Measurements from ENCODE around the gene GALNT10.

DNA sequence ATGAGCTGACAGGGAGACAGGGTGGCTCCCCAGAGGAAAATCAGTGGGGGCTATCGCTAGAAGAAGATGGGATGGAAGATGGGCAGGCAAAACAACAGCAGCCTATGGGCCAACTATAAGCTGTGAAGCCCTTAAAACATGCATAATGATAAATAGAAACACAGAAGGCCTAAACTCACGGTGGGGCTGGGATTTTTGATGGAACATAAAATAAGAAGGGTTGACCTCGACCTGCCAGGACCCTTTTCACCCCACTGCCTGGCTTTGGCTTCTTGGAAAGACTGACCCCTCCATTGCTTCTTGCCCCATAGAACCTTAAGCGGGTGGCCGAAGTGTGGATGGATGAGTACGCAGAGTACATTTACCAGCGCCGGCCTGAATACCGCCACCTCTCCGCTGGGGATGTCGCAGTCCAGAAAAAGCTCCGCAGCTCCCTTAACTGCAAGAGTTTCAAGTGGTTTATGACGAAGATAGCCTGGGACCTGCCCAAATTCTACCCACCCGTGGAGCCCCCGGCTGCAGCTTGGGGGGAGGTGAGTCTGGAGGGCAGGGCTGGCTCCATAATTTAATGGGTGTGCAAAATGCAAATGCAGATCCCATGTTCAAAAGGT is 218.8 kb downstream of the GALNT10 start:
- TF ChIP-seq TOX (CRISPR knock-in tag; IDR thresholded peaks at IDR 0.05; ENCODE audit: borderline replicate concordance) = no peak
- TF ChIP-seq TCF4 (CRISPR knock-in tag; IDR thresholded peaks at IDR 0.05; ENCODE audit: borderline replicate concordance) = no peak
